Lower leg skin (tissue), 4 donors: ENCODE measurements around the gene PPM1N. TPM values are rescaled to one million over a fixed set of nuclear protein-coding genes. Genes with fewer than 3 reads are reported as not detected.

ENCODE experiments used
- DNase-seq, 2 donors: peaks; one replicate each; pipeline ENCODE4 v3.0.0-alpha.2; 2019; ENCODE audit warnings: low spot score in 2 of 2
- H3K4me3 ChIP-seq: fragments of 200-600 bp; sonication (generic); 2 replicates; pipeline ENCODE4 v1.5.1; 2017; ENCODE audit warnings: mild to moderate bottlenecking, low read depth; ENCODE audit not compliant: poor library complexity, severe bottlenecking
- POLR2A ChIP-seq, 2 donors: fragments of 450-650 bp; IDR thresholded peaks; one replicate each; pipeline ENCODE4 v1.6.1; 2016 to 2017; ENCODE audit warnings: antibody characterized with exemption in 2 of 2, mild to moderate bottlenecking in 1 of 2, moderate library complexity in 1 of 2
- WGBS, 2 donors: methylation state at CpG; one replicate each; pipeline ENCODE4 v1.1.5; 2018; 5-methylcytosine and 5-hydroxymethylcytosine counted together
- intact Hi-C: fragments of 100-400 bp; cut with DNase I; formaldehyde crosslinking; loops from one replicate; pipeline ENCODE4 v1.15.0; 2023; ENCODE audit warnings: low total_unique reads
- total RNA-seq, 4 donors: library from RNA; depleted of rRNA; stranded (reverse); fragments of >200 nt; gene quantifications; one replicate each; pipeline ENCODE4 v1.1.0, GENCODE V29; 2016
- TF ChIP-seq, protein P1 (sequence below), 3 donors: fragments of 450-650 bp; IDR thresholded peaks; one replicate each; pipeline ENCODE4 v1.5.1; 2016; ENCODE audit warnings: antibody characterized with exemption in 3 of 3, mild to moderate bottlenecking in 3 of 3, moderate library complexity in 2 of 3

The PPM1N gene
- total RNA-seq, 4 donors from 2014 or later = 2.9 to 4.7 (median 3.6) TPM

DNA sequence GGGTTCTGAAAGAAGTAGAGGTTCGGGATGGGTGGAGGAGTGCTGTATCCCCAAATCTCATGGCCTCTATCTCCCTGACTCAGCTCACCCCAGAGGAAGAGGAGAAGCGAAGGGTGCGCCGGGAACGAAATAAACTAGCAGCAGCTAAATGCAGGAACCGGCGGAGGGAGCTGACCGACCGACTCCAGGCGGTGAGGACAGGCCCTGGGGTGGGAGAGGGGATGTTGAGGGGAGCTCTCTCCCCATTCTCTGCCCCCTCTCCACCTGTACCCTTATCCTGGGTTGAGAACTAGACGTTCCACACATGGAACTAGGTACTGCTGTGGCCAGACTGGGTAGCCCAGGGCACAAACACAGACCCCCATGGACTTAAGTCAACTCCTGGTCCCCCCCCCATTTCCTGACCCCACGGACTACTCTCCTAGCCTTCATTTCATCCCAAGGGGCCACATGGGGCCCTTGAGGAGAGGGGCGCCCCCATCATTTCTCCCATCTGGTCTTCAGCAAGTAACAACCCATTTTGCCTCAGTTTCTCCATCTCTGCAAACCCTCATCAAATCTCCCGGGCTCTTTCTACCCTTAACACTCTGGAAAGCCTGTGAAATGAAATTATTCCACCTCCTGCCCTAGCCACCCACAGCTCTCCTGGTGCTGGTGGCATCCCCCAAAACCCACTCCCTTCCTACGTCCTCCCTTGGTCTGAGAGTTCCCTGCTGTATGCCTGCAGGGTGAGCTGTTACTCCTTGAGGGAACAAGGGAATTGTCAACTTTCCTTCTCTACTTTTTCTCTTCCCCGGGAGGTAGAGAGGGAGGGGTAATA lies 26.9 kb upstream of the PPM1N start:
- 88 to 89% methylated on average over 16 of the region's 16 CpGs for WGBS, 2 donors
- TF ChIP-seq POLR2A (IDR thresholded peaks at IDR 0.05) = no peak
- no peak overlapping the region for H3K4me3 ChIP-seq
- no peak for DNase-seq
- intact Hi-C loops = no loop called here

DNA sequence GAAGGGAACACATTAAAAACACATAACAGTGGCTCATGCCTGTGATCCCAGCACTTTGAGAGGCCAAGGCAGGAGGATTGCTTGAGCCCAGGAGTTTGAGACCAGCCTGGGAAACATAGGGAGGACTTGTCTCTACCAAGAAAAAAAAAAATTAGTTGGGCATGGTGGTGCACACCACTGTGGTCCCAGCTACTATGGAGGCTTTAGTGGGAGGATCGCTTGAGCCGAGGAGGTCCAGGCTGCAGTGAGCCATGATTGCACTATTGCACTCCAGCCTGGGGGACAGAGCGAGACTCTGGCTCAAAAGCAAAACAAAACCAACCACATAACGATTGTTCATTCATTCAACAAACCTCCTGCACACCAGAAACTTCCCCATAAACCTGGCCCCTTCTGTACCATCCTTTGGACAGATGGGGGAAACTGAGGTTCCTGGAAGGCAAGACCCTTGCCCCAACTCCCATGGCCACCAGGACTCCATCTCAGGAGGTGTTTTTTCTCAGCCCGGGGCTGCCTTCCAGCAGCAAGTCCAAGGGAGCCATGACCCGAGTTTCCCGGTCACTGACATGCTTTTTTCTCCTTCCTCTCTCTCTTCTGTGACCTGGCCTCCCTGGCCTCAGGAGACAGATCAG lies 26.2 kb upstream of the PPM1N start:
- intact Hi-C loops = no loop called here
- 78 to 82% methylated on average over 7 of the region's 7 CpGs for WGBS, 2 donors

DNA sequence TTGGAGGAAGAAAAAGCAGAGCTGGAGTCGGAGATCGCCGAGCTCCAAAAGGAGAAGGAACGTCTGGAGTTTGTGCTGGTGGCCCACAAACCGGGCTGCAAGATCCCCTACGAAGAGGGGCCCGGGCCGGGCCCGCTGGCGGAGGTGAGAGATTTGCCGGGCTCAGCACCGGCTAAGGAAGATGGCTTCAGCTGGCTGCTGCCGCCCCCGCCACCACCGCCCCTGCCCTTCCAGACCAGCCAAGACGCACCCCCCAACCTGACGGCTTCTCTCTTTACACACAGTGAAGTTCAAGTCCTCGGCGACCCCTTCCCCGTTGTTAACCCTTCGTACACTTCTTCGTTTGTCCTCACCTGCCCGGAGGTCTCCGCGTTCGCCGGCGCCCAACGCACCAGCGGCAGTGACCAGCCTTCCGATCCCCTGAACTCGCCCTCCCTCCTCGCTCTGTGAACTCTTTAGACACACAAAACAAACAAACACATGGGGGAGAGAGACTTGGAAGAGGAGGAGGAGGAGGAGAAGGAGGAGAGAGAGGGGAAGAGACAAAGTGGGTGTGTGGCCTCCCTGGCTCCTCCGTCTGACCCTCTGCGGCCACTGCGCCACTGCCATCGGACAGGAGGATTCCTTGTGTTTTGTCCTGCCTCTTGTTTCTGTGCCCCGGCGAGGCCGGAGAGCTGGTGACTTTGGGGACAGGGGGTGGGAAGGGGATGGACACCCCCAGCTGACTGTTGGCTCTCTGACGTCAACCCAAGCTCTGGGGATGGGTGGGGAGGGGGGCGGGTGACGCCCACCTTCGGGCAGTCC lies 25.5 kb upstream of the PPM1N start:
- intact Hi-C loops = no loop called here
- DNase-seq = no peak
- no peak overlapping the region for H3K4me3 ChIP-seq
- TF ChIP-seq POLR2A (IDR thresholded peaks at IDR 0.05) = no peak
- TF ChIP-seq, protein P1, sequence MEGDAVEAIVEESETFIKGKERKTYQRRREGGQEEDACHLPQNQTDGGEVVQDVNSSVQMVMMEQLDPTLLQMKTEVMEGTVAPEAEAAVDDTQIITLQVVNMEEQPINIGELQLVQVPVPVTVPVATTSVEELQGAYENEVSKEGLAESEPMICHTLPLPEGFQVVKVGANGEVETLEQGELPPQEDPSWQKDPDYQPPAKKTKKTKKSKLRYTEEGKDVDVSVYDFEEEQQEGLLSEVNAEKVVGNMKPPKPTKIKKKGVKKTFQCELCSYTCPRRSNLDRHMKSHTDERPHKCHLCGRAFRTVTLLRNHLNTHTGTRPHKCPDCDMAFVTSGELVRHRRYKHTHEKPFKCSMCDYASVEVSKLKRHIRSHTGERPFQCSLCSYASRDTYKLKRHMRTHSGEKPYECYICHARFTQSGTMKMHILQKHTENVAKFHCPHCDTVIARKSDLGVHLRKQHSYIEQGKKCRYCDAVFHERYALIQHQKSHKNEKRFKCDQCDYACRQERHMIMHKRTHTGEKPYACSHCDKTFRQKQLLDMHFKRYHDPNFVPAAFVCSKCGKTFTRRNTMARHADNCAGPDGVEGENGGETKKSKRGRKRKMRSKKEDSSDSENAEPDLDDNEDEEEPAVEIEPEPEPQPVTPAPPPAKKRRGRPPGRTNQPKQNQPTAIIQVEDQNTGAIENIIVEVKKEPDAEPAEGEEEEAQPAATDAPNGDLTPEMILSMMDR (IDR thresholded peaks at IDR 0.05) = no peak
- 59 to 64% methylated on average over 44 of the region's 44 CpGs for WGBS, 2 donors

More for the DNA sequence above, 26.2 kb upstream of the PPM1N start:
- no peak for TF ChIP-seq POLR2A (IDR thresholded peaks at IDR 0.05)
- TF ChIP-seq, protein P1 (IDR thresholded peaks at IDR 0.05) = no peak
- H3K4me3 ChIP-seq = no peak overlapping the region
- no peak for DNase-seq

DNA sequence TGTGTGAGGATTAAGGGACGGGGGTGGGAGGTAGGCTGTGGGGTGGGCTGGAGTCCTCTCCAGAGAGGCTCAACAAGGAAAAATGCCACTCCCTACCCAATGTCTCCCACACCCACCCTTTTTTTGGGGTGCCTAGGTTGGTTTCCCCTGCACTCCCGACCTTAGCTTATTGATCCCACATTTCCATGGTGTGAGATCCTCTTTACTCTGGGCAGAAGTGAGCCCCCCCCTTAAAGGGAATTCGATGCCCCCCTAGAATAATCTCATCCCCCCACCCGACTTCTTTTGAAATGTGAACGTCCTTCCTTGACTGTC lies 24.9 kb upstream of the PPM1N start:
- intact Hi-C loops = no loop called here
- TF ChIP-seq, protein P1 (IDR thresholded peaks at IDR 0.05) = no peak
- TF ChIP-seq POLR2A (IDR thresholded peaks at IDR 0.05) = no peak
- no peak overlapping the region for H3K4me3 ChIP-seq
- DNase-seq = no peak
- 57 to 60% methylated on average over 5 of the region's 5 CpGs for WGBS, 2 donors

DNA sequence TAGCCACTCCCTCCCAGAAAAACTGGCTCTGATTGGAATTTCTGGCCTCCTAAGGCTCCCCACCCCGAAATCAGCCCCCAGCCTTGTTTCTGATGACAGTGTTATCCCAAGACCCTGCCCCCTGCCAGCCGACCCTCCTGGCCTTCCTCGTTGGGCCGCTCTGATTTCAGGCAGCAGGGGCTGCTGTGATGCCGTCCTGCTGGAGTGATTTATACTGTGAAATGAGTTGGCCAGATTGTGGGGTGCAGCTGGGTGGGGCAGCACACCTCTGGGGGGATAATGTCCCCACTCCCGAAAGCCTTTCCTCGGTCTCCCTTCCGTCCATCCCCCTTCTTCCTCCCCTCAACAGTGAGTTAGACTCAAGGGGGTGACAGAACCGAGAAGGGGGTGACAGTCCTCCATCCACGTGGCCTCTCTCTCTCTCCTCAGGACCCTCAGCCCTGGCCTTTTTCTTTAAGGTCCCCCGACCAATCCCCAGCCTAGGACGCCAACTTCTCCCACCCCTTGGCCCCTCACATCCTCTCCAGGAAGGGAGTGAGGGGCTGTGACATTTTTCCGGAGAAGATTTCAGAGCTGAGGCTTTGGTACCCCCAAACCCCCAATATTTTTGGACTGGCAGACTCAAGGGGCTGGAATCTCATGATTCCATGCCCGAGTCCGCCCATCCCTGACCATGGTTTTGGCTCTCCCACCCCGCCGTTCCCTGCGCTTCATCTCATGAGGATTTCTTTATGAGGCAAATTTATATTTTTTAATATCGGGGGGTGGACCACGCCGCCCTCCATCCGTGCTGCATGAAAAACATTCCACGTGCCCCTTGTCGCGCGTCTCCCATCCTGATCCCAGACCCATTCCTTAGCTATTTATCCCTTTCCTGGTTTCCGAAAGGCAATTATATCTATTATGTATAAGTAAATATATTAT lies 24.3 kb upstream of the PPM1N start:
- DNase-seq = no peak
- intact Hi-C loops = loop anchor here (2.0 kb wide), 1 partner anchor 33 kb away; no protein-coding TSS in a partner anchor
- no peak overlapping the region for H3K4me3 ChIP-seq
- TF ChIP-seq, protein P1 (IDR thresholded peaks at IDR 0.05) = no peak
- no peak for TF ChIP-seq POLR2A (IDR thresholded peaks at IDR 0.05)
- WGBS, 2 donors = 85 to 86% methylated on average over 27 of the region's 27 CpGs
